Right cardiac atrium (tissue), 5 donors: ENCODE measurements around the gene SCFD2. TPM values are rescaled to one million over a fixed set of nuclear protein-coding genes. Genes with fewer than 3 reads are reported as not detected.

Experiments
- ATAC-seq, 2 donors: fragments of 200-7000 bp; cut with Tn5 transposase; one replicate each; pipeline versions ENCODE4 v1.8.0 to v1.9.1; 2020; ENCODE audit warnings: moderate library complexity in 2 of 2, mild to moderate bottlenecking in 1 of 2
- DNase-seq, 3 donors: peaks; one replicate each; pipeline ENCODE4 v3.0.0-alpha.2; 2020
- H3K27ac ChIP-seq: one replicate; pipeline ENCODE4 v1.5.1; 2013; ENCODE audit warnings: mild to moderate bottlenecking, low read length, control low read depth, moderate library complexity
- H3K27me3 ChIP-seq: one replicate; pipeline ENCODE4 v1.6.1; 2013; ENCODE audit not compliant: control insufficient read depth, insufficient read depth
- H3K4me1 ChIP-seq: one replicate; pipeline ENCODE4 v1.6.1; 2013; ENCODE audit warnings: low read length; ENCODE audit not compliant: control insufficient read depth, insufficient read depth
- H3K4me3 ChIP-seq: one replicate; pipeline ENCODE4 v1.5.1; 2013; ENCODE audit warnings: low read length, control low read depth
- H3K9me3 ChIP-seq: one replicate; pipeline ENCODE4 v1.6.1; 2013; ENCODE audit warnings: low read length; ENCODE audit not compliant: control insufficient read depth
- WGBS: extraction: QIAGEN DNeasy Blood & Tissue Kit; methylation state at CpG from one replicate; pipeline ENCODE4 v1.1.7; 2013; 5-methylcytosine and 5-hydroxymethylcytosine counted together
- intact Hi-C, 4 donors: fragments of 100-400 bp; cut with DNase I; formaldehyde crosslinking; loops; one replicate each; pipeline versions ENCODE4 v1.11.0 to v1.14.0; 2022 to 2023
- polyA plus RNA-seq: library from polyadenylated mRNA; stranded (reverse); fragments of 200-250 nt; gene quantifications from one replicate; pipeline ENCODE4 v1.2.3, GENCODE V29; 2013
- total RNA-seq, 4 donors: library from RNA; stranded (reverse); fragmentation: NEBNext Ultra II Directional; extraction: Animal tissue kit (Norgen Biotek cat#: 25700); gene quantifications; one replicate each; pipeline ENCODE4 v1.2.1, GENCODE V29; 2021
- donor health status: healthy with polysubstance abuse.
- donor health status: DM: no; HTN: yes; CAD: no.
- donor health status: DM: no; HTN: no; CAD: no.
- donor health status: DM: no; HTN: yes; CAD: no; lungs with severe emphysema.
- donor health status: DM: yes; HTN: yes; CAD: no.

SCFD2 gene
- total and polyA plus RNA-seq, 5 donors = 4.5 to 11.1 (median 10.1) TPM

DNA sequence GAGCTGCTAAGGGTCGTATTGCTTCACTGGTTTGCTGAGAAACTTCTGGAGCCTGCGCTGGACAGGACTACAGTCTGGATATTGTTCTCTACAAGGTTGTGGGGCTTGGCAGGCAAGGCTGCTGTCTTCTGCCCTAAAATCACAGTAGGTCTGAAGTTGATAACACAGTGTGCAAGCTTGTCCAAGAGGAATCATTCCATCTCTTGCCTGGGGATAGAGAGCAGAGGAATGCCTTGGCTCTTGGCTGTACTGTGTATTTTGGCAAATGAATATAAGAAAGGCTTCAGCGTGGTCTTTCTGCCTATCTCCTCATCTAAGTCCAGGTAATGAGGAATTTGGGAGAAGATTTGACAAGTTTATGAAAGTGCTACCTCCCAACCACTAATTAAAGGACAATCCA, 513.1 kb downstream of the SCFD2 start:
- Histone ChIP-seq H3K4me3 (no peak overlapping the region), H3K4me1 (peaks cover 2% of the 10 kb centered on the region), H3K27me3 (no peaks in the 10 kb centered on the region), H3K27ac (peak overlapping the region; percentile 72), H3K9me3 (no peaks in the 10 kb centered on the region)
- 42% methylated on average over 3 of the region's 3 CpGs for WGBS
- intact Hi-C loops = loop anchor here in 1 of 4 donors (10.0 kb wide), 1 partner anchor 132 kb away; no protein-coding TSS in a partner anchor
- ATAC-seq = peak in 1 of 2 donors; percentile 65
- DNase-seq = peak in 1 of 3 donors; percentile 49

DNA sequence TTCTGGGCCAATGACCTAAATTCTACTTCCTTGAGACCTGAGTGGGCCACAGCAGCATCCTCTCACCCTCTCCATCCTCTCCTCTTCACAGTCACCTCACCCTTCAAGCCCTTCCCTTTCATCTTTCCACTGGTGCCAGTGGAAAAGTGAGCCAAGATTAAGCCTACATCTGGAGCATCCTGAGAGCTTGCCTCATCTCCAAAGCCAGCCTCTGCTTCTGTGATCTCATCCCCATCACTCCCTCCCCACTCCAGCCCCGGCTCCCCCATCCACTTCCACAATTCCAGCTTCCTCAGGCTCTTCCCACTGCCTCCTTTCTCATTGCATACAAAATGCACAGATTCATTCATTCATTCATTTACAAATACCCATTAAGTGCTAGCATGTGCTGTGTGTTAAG, 513.8 kb downstream of the SCFD2 start:
- 71% methylated on average over 1 of the region's 1 CpG for WGBS
- ATAC-seq = no peak
- H3K4me1 ChIP-seq = peaks cover 2% of the 10 kb centered on the region
- no peak for DNase-seq
- no peak overlapping the region for H3K27ac ChIP-seq
- intact Hi-C loops = loop anchor here in 1 of 4 donors (10.0 kb wide), 1 partner anchor 133 kb away; no protein-coding TSS in a partner anchor
- H3K9me3 ChIP-seq = no peaks in the 10 kb centered on the region
- no peak overlapping the region for H3K4me3 ChIP-seq
- no peaks in the 10 kb centered on the region for H3K27me3 ChIP-seq

DNA sequence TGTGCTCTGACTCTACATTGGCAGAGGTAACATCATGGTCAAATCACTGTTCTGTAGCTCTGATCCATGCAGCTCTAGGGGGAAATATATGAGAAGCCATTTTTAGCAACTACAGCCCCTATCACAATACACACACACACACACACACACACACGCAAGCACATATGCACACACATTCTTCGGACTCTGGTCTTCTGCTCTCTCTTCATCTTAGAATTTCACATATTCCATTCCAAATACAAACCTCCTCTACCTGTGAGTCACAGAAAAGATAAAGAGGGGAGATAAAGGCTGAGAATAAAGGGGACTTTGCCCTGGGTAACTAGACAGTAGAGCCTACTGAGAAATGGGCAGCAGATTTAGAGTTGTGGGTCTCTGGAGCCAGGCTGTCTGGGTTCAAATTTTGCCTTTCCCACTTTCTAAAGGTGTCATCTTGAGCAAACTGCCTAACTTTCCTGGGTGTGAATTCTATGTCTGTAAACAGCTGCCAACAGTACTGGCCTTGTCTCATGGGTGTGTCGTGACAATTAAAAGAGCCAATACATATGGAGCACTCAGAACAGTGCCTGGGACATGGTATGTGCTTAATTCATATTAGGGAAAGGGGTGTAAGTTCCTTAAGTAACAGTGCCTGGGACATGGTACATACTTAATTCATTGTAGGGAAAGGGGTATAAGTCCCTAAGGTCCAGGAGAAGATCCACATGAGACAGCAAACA, 515.3 kb downstream of the SCFD2 start:
- Histone ChIP-seq H3K27me3 (no peaks in the 10 kb centered on the region), H3K9me3 (no peaks in the 10 kb centered on the region), H3K4me1 (peaks cover 2% of the 10 kb centered on the region), H3K27ac (no peak overlapping the region), H3K4me3 (no peak overlapping the region)
- intact Hi-C loops = loop anchor here in 1 of 4 donors (10.0 kb wide), 1 partner anchor 134 kb away; no protein-coding TSS in a partner anchor
- WGBS = 84% methylated on average over 3 of the region's 3 CpGs
- ATAC-seq = no peak
- no peak for DNase-seq

DNA sequence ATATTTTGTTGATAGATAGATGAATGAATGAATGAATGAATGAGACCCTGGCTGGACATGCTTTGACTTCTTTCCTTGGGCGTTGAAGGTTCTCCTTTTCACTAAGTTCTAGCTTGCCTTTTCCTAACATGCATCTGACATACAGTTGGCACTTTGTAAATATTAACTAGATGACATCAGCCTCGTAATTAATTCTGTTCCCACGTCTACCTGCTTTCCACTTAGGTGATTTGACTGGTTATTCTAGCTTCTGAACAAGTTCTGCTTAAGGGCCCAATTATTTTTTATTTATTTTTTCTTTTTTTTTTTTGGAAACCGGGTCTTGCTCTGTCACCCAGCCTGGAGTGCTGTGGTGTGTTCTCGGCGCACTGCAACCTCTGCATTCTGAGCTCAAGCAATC, 517.6 kb downstream of the SCFD2 start:
- intact Hi-C loops = no loop called here
- H3K27ac ChIP-seq = no peak overlapping the region

DNA sequence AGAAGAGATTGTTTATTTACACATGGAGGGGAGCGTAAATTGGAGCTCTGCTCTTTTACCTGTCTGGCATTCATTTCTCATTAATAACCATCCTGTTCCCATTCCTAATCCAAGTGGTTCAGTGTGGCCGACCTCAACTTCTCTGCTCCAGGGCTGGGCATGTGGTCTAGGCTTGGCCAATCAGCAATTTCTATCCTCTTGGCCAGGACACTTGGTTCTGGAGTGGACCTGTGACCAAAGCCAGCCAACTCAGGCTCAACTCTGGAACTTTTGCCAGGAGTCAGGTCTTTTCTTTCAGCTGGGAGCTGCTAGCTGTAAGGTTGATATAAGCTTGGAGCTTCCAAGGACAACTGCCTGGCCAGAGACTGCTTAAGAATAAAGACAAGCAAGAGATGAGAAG, 519.4 kb downstream of the SCFD2 start:
- Histone ChIP-seq H3K4me3 (no peak overlapping the region), H3K27ac (no peak overlapping the region), H3K4me1 (peaks cover 9% of the 10 kb centered on the region), H3K27me3 (no peaks in the 10 kb centered on the region), H3K9me3 (no peaks in the 10 kb centered on the region)
- whole genome bisulfite sequencing = 80% methylated on average over 2 of the region's 2 CpGs
- ATAC-seq (peak; percentile 49 to 64), DNase-seq (peak in 2 of 3 donors; percentile 50 to 68)
- intact Hi-C loops = no loop called here

More for the DNA sequence above, 517.6 kb downstream of the SCFD2 start:
- peaks cover 2% of the 10 kb centered on the region for H3K4me1 ChIP-seq
- 86% methylated on average over 6 of the region's 6 CpGs for WGBS
- H3K4me3 ChIP-seq = no peak overlapping the region
- no peaks in the 10 kb centered on the region for H3K27me3 ChIP-seq
- H3K9me3 ChIP-seq = no peaks in the 10 kb centered on the region
- no peak for ATAC-seq
- DNase-seq = no peak

DNA sequence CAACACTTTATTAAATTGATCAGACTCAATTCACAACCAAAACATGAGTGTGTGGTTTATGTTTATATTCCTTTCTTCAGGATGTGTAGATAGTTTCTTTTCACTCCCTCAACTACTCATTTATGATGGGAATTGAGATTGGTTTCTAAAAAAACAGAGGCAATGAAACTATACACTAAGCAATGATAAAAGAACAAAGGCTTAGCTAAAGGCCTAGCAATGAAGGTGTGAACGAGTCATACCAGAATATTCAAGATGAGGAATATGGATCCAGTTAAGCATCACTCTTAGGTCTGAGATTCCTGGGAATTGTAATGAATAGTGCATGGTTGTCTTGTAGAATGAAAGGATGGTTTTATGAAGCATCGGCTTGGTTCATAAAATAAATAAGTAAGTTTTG, 521.3 kb downstream of the SCFD2 start:
- Histone ChIP-seq H3K4me3 (no peak overlapping the region), H3K27ac (no peak overlapping the region), H3K9me3 (no peaks in the 10 kb centered on the region), H3K27me3 (no peaks in the 10 kb centered on the region), H3K4me1 (peaks cover 12% of the 10 kb centered on the region)
- intact Hi-C loops = no loop called here
- no peak for ATAC-seq
- no peak for DNase-seq
- 95% methylated on average over 2 of the region's 2 CpGs for WGBS

DNA sequence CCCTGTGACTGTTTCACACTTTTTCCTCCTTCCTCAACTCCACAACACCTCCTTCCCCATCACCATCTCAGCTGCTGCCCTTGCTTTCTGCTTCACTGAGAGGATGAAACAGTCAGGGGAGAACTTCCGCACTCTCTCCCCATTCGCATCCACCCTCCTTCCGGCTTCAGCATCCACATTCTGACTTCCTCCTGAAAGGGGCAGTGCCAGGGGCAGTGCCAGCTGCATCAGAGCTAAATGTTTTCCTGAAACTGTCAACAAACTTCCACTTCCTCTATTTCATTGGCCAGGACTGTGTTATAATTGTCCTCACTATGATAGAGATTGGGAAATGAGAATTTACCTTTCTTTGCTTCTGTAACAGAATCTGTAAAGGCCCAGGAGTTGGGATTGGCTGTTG, 521.9 kb downstream of the SCFD2 start:
- no peak overlapping the region for H3K4me3 ChIP-seq
- H3K9me3 ChIP-seq = no peaks in the 10 kb centered on the region
- H3K4me1 ChIP-seq = peaks cover 12% of the 10 kb centered on the region
- no peak overlapping the region for H3K27ac ChIP-seq
- H3K27me3 ChIP-seq = no peaks in the 10 kb centered on the region
- intact Hi-C loops = no loop called here
- 73% methylated on average over 3 of the region's 3 CpGs for WGBS
- DNase-seq (peak in 1 of 3 donors; percentile 68), ATAC-seq (peak; percentile 8 to 14)

DNA sequence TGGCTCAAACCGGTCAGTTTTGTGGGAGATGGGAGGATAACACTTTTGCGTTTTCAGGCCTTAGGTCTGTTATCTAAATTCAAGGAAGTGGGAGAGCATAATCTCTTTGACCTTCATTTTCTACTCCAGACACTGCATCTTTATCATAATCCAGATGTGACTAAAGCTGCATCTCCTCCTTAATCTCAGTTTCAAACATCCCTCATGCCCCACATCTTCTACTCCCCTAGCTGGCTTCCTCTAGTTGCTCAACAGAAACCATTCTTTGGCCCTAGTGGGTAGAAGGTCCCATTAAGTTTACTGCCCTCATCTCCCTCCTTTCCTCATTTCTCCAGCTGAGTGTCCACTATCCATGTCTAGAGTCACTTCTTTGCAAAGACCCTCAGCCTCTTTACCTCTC, 522.5 kb downstream of the SCFD2 start:
- Histone ChIP-seq H3K9me3 (no peaks in the 10 kb centered on the region), H3K4me3 (no peak overlapping the region), H3K4me1 (peaks cover 12% of the 10 kb centered on the region), H3K27ac (no peak overlapping the region), H3K27me3 (no peaks in the 10 kb centered on the region)
- ATAC-seq (no peak), DNase-seq (no peak)
- intact Hi-C loops = no loop called here
- WGBS = 66% methylated on average over 2 of the region's 2 CpGs

DNA sequence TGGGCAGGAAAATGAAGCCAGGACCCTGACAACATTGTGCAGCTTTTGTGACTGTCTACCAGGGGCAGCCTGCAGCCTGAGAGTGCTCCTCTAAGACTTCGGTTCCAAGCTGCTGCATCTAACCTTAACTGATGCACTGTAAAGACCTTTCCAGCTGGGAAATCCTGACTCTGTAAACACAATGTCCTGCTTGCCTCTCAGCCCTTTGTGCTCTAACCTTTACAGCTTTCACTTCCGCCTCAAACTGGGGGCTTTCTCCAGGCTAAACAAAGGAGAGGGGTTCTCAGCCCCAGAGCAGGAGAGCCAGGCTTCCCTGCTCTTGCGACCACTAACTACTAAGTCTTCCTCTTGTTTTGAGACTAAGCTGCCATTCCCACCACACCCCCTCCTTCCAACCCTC, 523.1 kb downstream of the SCFD2 start:
- H3K27ac ChIP-seq = no peak overlapping the region
- DNase-seq (no peak), ATAC-seq (no peak)
- 59% methylated on average over 3 of the region's 3 CpGs for WGBS
- intact Hi-C loops = no loop called here
- no peak overlapping the region for H3K4me3 ChIP-seq
- H3K9me3 ChIP-seq = no peaks in the 10 kb centered on the region
- peaks cover 12% of the 10 kb centered on the region for H3K4me1 ChIP-seq
- H3K27me3 ChIP-seq = no peaks in the 10 kb centered on the region

DNA sequence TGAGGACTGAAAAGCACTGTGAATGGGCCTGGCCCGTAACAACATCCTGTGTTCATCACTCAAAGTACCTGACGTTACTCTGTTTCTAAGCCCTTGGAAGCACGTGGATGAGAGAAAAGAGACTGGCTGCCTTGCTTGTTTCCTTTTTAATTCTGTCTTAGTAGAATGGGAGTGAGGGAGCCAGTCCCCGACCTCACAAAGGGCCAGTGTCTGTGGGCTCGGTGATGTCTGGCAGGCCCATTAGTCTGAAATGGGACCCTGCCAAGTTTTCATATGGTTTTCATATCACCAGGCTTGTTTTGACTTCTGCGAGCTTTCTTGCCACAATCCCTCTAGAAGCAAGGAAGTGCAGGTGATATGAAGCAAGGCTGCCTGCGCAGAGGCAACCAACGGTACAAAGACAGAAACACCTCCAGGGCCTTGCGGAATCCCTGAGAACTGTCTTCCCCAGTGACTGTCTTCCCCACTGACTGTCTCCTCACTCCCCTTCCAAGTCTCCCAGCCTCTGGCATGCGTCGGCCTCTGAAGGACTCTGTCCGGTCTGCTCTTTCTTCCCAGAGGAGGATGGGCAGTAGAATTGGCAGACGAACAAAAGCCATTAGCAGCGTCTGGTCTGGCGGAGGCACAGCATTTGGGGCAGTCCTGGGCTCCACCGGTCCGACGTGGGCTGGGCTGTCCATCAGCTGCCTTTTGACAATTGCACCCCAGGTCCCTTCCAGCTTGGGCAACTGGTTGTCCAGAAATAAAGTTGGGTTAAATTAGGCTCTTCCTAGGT, 524.0 kb downstream of the SCFD2 start:
- DNase-seq (peak in 2 of 3 donors; percentile 63 to 70), ATAC-seq (peak; percentile 29 to 65)
- intact Hi-C loops = no loop called here
- no peaks in the 10 kb centered on the region for H3K27me3 ChIP-seq
- peaks cover 12% of the 10 kb centered on the region for H3K4me1 ChIP-seq
- H3K27ac ChIP-seq = peak overlapping the region; percentile 34
- no peaks in the 10 kb centered on the region for H3K9me3 ChIP-seq
- WGBS = 20% methylated on average over 18 of the region's 18 CpGs
- H3K4me3 ChIP-seq = no peak overlapping the region
